Ascending aorta (tissue), 2 donors: ENCODE data around the gene PTPRCAP. TPM values are rescaled to one million over a fixed set of nuclear protein-coding genes. Genes with fewer than 3 reads are reported as not detected.

Source experiments
- DNase-seq, 2 donors: peaks; one replicate each; pipeline ENCODE4 v3.0.0-alpha.2; 2019; ENCODE audit warnings: low spot score in 2 of 2
- H3K27ac ChIP-seq, 2 donors: fragments of 200-600 bp; sonication (generic); one replicate each; pipeline ENCODE4 v1.5.1; 2016 to 2017; ENCODE audit warnings: mild to moderate bottlenecking in 1 of 2
- H3K27me3 ChIP-seq: fragments of 200-600 bp; sonication (generic); one replicate; pipeline ENCODE4 v1.5.1; 2017
- H3K36me3 ChIP-seq, 2 donors: fragments of 200-600 bp; sonication (generic); one replicate each; pipeline ENCODE4 v1.5.1; 2016
- H3K4me1 ChIP-seq, 2 donors: fragments of 200-600 bp; sonication (generic); one replicate each; pipeline ENCODE4 v1.5.1; 2016 to 2017; ENCODE audit warnings: mild to moderate bottlenecking in 1 of 2
- H3K4me3 ChIP-seq, 2 donors: fragments of 200-600 bp; sonication (generic); one replicate each; pipeline ENCODE4 v1.5.1; 2016 to 2017; ENCODE audit warnings: mild to moderate bottlenecking in 1 of 2
- H3K9me3 ChIP-seq, 2 donors: fragments of 200-600 bp; sonication (generic); one replicate each; pipeline ENCODE4 v1.5.1; 2016
- intact Hi-C: fragments of 100-400 bp; cut with DNase I; formaldehyde crosslinking; loops from one replicate; pipeline ENCODE4 v1.15.1; 2023
- total RNA-seq: library from RNA; depleted of rRNA; stranded (reverse); fragments of >200 nt; gene quantifications from one replicate; pipeline ENCODE4 v1.1.0, GENCODE V29; 2016
- TF ChIP-seq, protein P1 (sequence below), 3 experiments: fragments of 200-600 bp in 2 of 3; fragments of 450-650 bp in 1 of 3; sonication (generic) in 2 of 3; IDR thresholded peaks; one replicate each; pipeline ENCODE4 v1.5.1; 2016 to 2019; ENCODE audit warnings: antibody characterized with exemption in 3 of 3, mild to moderate bottlenecking in 1 of 3, moderate library complexity in 1 of 3

PTPRCAP gene
- total RNA-seq, 1 donor from 2014 or later = 26.6 TPM

DNA sequence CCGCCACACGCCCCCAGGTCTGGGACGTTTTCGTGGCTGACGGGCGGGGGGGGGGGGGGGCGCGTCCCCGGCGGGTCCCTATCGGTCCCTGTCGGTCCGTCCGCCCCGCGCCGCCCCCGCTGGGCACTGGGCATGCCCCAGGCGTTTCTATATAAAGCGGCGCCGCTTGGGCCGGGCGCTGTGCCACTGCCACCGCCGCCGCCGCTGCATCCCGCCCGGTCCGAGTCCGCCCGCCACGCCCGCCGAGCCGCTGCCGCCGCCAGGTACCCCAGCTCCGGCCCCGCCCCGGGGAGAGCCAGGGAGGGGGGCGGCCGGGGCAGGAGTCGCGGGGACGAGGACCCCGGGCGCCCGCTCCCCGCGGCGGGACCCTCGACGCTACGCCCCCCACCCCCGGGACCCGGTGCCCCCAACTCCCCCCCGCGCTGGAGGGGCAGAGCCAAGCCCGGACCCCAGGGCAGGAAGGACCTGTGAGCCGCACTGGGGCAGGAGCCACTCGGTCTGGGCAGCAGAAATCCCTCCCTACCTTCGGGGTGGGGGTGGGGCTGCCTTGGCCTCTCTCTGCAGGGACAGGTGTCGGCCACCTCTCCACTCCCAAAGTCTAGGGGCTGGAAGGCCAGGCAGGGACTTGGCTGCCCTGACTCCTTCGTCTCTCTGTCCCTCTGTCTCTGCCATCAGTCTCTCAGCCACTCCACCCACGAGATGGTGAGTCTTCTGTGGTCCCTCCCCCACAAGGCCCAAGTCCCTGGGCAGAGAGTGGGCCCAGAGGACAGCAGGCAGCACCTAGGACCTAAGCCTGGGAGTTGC, 21.8 kb downstream of the PTPRCAP start, which contains the start of gene CARNS1:
TSS of gene CARNS1 (plus strand) at position 178 of the 804 bp plus-strand sequence. CDS start at position 700, 522 bp downstream.
- Histone ChIP-seq H3K27ac (peak within 1 kb of the TSS; percentile 90 to 98), H3K4me1 (peaks cover 9 to 49% of the 10 kb centered on the region in 2 donors), H3K27me3 (no peaks in the 10 kb centered on the region), H3K36me3 (no peaks in the 10 kb centered on the region), H3K9me3 (no peaks in the 10 kb centered on the region), H3K4me3 (peak within 1 kb of the TSS; percentile 51 to 67)
- intact Hi-C loops = no loop called here
- no peak for DNase-seq
- TF ChIP-seq, protein P1, sequence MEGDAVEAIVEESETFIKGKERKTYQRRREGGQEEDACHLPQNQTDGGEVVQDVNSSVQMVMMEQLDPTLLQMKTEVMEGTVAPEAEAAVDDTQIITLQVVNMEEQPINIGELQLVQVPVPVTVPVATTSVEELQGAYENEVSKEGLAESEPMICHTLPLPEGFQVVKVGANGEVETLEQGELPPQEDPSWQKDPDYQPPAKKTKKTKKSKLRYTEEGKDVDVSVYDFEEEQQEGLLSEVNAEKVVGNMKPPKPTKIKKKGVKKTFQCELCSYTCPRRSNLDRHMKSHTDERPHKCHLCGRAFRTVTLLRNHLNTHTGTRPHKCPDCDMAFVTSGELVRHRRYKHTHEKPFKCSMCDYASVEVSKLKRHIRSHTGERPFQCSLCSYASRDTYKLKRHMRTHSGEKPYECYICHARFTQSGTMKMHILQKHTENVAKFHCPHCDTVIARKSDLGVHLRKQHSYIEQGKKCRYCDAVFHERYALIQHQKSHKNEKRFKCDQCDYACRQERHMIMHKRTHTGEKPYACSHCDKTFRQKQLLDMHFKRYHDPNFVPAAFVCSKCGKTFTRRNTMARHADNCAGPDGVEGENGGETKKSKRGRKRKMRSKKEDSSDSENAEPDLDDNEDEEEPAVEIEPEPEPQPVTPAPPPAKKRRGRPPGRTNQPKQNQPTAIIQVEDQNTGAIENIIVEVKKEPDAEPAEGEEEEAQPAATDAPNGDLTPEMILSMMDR (IDR thresholded peaks at IDR 0.05) = no peak

DNA sequence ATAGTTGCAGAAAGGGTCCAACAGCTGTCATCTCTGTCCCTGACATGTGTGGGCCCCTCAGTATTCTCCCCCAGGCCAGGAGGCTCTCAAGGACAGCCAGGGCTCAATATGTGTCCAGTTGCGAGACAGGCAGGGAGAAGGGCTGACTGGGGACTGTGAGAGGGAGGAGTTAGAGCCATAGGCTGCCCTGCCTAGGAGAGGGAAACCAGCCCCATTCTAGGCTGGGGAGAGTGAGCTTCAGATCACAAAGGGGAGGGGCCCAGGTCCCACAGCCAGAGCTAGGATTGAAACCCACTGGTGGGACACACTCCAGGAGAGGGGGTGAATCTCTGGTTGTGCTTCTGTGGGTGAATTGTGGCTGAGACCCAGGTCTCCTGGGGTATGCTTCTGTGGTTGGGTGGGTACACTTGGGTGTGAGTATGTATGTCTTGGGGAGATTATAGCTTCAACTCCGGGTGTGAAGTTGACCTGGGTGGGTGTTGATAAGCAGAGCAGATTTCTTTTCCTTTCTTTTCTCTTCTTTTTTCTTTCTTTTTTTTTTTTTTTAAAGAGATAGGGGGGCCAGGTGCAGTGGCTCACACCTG, 24.1 kb downstream of the PTPRCAP start:
- H3K27ac ChIP-seq = no peak overlapping the region
- TF ChIP-seq, protein P1 (IDR thresholded peaks at IDR 0.05) = no peak
- H3K9me3 ChIP-seq = no peaks in the 10 kb centered on the region
- intact Hi-C loops = no loop called here
- no peaks in the 10 kb centered on the region for H3K27me3 ChIP-seq
- H3K4me1 ChIP-seq = peaks cover 0 to 28% of the 10 kb centered on the region in 2 donors
- H3K4me3 ChIP-seq = no peak overlapping the region
- H3K36me3 ChIP-seq = no peaks in the 10 kb centered on the region
- DNase-seq = no peak

- H3K9me3 ChIP-seq = no peaks in the 10 kb centered on the region
- H3K27me3 ChIP-seq = no peaks in the 10 kb centered on the region
- DNase-seq = no peak
- no peak overlapping the region for H3K4me3 ChIP-seq
- no peaks in the 10 kb centered on the region for H3K36me3 ChIP-seq
- no peak overlapping the region for H3K27ac ChIP-seq
- H3K4me1 ChIP-seq = peaks cover 0 to 20% of the 10 kb centered on the region in 2 donors
- TF ChIP-seq, protein P1 (IDR thresholded peaks at IDR 0.05) = no peak
- intact Hi-C loops = no loop called here
These were observed 24.8 kb downstream of the PTPRCAP start for GRCh38 chr11:67412495-67413179.

GRCh38 chr11:67411785-67412152, 25.7 kb downstream of the PTPRCAP start:
- intact Hi-C loops = no loop called here
- Histone ChIP-seq H3K9me3 (no peaks in the 10 kb centered on the region), H3K4me3 (no peak overlapping the region), H3K36me3 (no peaks in the 10 kb centered on the region), H3K27ac (no peak overlapping the region), H3K4me1 (peaks cover 0 to 14% of the 10 kb centered on the region in 2 donors), H3K27me3 (no peaks in the 10 kb centered on the region)
- DNase-seq = no peak
- TF ChIP-seq, protein P1 (IDR thresholded peaks at IDR 0.05) = no peak

- no peak for DNase-seq
- H3K27me3 ChIP-seq = no peaks in the 10 kb centered on the region
- H3K36me3 ChIP-seq = no peaks in the 10 kb centered on the region
- H3K4me3 ChIP-seq = no peak overlapping the region
- H3K9me3 ChIP-seq = no peaks in the 10 kb centered on the region
- TF ChIP-seq, protein P1 (IDR thresholded peaks at IDR 0.05) = no peak
- no peak overlapping the region for H3K27ac ChIP-seq
- intact Hi-C loops = no loop called here
- peaks cover 0 to 8% of the 10 kb centered on the region in 2 donors for H3K4me1 ChIP-seq
These were observed 26.3 kb downstream of the PTPRCAP start for GRCh38 chr11:67410984-67411784.
